GM19043 (cell line): ENCODE measurements around the gene UBE2Z.
"Not testable (repeated sequence)": the region's sequence is repeated elsewhere in the genome, so short reads cannot be mapped to it uniquely, and the experiment has no call there.

Source experiments
- ATAC-seq: cut with Tn5 transposase; IDR thresholded peaks from one replicate; pipeline ENCODE4 v1.9.1; 2021; ENCODE audit warnings: low read depth; ENCODE audit not compliant: unreplicated experiment

The UBE2Z gene

GRCh38 chr17:48903401-48903800, 4.8 kb upstream of the UBE2Z start:
- ATAC-seq: no peak

GRCh38 chr17:48904428-48904827, 3.8 kb upstream of the UBE2Z start:
- ATAC-seq: no peak

GRCh38 chr17:48905987-48906515, 2.2 kb upstream of the UBE2Z start:
- no peak for ATAC-seq

GRCh38 chr17:48907713-48908046, 527 bp upstream of the UBE2Z start:
- ATAC-seq: no peak

- ATAC-seq: peak; percentile 36
Observed at GRCh38 chr17:48908853-48909394, 717 bp downstream of the UBE2Z start.

- no peak for ATAC-seq
Observed at GRCh38 chr17:48909783-48910182, 1.6 kb downstream of the UBE2Z start.

GRCh38 chr17:48910370-48910769, 2.2 kb downstream of the UBE2Z start:
- ATAC-seq: no peak

GRCh38 chr17:48912476-48912875, 4.3 kb downstream of the UBE2Z start:
- ATAC-seq: no peak

GRCh38 chr17:48915459-48916282, 7.5 kb downstream of the UBE2Z start:
- peak; percentile 65 for ATAC-seq

- no peak for ATAC-seq
Observed at GRCh38 chr17:48925251-48925990, 17.2 kb downstream of the UBE2Z start.

- no peak for ATAC-seq
Observed at GRCh38 chr17:48925991-48926342, 17.8 kb downstream of the UBE2Z start.

GRCh38 chr17:48927978-48928745, 20.0 kb downstream of the UBE2Z start:
- no peak for ATAC-seq

GRCh38 chr17:48928876-48929811, 20.9 kb downstream of the UBE2Z start:
- ATAC-seq: no peak

- no peak for ATAC-seq
Observed at GRCh38 chr17:48929812-48930165, 21.6 kb downstream of the UBE2Z start.

GRCh38 chr17:48930435-48930873, 22.2 kb downstream of the UBE2Z start:
- ATAC-seq: no peak

GRCh38 chr17:48933035-48933434, 24.8 kb downstream of the UBE2Z start:
- ATAC-seq: no peak

GRCh38 chr17:48944515-48945260, 36.5 kb downstream of the UBE2Z start, which contains the start of gene SNF8:
TSS of gene SNF8 (minus strand) at chr17:48944842. CDS start at chr17:48944734, 108 bp downstream.
- peak; percentile 77 for ATAC-seq

GRCh38 chr17:48945261-48945651, 37.0 kb downstream of the UBE2Z start:
- ATAC-seq: not testable (repeated sequence)

GRCh38 chr17:48951572-48951971, 43.4 kb downstream of the UBE2Z start:
- ATAC-seq: no peak
